Measurements from ENCODE around the gene RANBP3.
"Not testable (repeated sequence)": the region's sequence is repeated elsewhere in the genome, so short reads cannot be mapped to it uniquely, and the experiment has no call there.

Gene RANBP3

GRCh38 chr19:5977785-5978605, at the start of gene RANBP3:
Gene RANBP3, minus strand, starts transcription at chr19:5978140. Its CDS starts 58 bp downstream, at chr19:5978082.
- peak; percentile 99 for DNase-seq (ENCODE audit: low spot score)

GRCh38 chr19:6026390-6027227, 48.7 kb upstream of the RANBP3 start:
- DNase-seq (ENCODE audit: low spot score) = no peak

- DNase-seq (ENCODE audit: low spot score) = not testable (repeated sequence)
Observed at GRCh38 chr19:6024756-6025155, 46.8 kb upstream of the RANBP3 start.

DNA sequence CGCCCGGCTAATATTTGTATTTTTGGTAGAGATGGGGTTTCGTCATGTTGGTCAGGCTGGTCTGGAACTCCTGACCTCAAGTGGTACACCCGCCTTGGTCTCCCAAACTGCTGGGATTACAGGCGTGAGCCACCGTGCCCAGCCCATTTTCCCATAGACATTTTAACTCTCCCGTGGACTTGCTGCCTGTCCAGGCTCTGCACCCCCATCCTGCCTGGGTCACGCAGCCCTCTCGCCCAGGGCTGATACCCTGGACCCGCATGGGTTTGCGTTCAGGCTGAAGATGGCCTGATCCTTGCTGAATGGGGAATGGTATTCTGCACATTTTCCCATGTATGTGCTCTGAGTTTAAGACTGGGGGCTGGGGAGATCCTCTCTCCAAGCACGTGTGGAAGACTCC, 46.0 kb upstream of the RANBP3 start:
- DNase-seq (ENCODE audit: low spot score) = no peak

DNA sequence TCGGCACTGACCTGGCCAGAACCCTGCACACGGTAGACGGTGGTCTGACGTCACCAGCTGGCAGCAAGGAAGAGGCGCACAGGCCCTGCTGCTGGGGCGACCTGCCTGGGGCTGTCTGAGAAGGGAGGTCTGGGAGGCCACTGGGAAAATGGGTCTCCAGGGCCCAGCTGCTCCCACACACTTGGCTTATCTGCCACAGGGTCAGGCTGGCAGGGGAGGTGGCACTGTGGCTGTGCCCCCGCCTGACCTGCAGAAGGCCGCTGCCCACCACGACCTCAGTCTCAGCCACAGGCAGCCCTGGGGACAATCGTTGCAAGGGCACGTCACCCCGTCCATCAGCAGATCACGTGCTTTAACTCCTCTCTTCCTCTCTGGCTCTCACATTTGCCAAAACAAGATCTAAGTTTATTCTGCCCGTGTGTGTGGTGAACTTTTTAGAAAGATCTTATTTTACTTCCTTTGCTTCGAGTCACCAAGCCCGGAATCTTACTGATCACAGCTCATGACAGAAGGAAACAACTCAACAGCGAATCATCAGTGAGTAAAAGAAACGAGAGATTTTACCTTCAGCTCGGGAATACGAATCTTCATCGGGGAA, 45.2 kb upstream of the RANBP3 start:
- DNase-seq (ENCODE audit: low spot score) = no peak

DNA sequence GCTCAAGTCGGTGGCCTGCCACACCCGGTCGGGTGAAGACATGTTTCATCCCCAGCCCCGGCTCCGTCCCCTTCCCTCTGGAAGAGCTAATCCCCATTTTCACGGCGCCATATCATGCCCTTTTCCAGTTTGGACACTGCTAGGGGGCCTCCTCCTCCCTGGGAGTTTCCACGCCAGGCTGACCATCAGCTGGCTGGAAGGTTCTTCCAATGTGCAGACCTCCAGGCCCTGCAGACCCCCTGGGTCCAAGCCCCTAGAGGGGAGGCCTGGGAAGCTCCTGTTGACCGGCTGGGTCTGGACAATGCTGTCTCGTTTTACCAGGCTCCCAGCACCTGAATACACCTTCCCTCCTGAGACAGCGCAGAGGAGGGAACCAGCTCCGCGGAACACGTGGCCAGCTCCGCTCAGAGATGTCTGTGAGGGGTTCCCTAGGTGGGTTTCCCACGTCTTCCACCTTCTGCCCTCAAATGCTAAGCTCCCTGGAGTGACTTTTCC, 44.7 kb upstream of the RANBP3 start:
- DNase-seq (ENCODE audit: low spot score) = no peak

GRCh38 chr19:6021878-6022569, 44.1 kb upstream of the RANBP3 start:
- peak; percentile 87 for DNase-seq (ENCODE audit: low spot score)

GRCh38 chr19:6020972-6021805, 43.2 kb upstream of the RANBP3 start:
- no peak for DNase-seq (ENCODE audit: low spot score)

DNA sequence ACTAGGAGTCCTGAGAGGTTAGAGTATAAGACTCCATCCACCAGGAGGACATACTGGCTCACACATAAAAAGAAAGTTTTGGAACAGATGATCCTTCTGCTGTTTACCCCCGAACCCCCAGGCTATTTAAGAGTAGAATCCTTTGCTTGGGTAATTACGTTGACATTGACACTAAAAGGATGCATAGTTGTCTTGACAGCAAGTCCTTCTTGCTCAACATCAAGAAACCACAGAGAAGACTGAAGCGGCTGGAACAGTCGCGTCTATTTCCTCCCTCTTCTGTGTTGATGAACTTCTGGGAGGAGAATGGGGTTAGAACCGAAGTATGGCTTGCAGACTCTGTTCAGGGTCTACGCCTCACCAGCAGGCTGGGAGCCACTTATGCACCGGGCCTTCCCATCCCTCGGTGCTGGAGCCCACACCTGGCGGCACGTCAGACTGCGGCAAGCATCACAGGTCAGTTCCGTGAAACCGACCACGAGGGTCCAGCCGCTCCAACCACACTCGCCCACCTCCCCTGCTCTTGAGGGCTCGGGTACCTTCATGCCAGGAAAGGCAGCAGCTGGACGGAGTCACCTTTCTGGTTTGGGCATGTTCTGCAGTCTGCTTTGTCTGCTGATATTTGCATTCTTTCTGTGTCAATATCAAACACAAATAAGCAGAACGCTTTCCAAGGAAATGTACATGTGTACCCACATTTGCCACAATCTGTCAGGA, 42.4 kb upstream of the RANBP3 start:
- DNase-seq (ENCODE audit: low spot score) = no peak

DNA sequence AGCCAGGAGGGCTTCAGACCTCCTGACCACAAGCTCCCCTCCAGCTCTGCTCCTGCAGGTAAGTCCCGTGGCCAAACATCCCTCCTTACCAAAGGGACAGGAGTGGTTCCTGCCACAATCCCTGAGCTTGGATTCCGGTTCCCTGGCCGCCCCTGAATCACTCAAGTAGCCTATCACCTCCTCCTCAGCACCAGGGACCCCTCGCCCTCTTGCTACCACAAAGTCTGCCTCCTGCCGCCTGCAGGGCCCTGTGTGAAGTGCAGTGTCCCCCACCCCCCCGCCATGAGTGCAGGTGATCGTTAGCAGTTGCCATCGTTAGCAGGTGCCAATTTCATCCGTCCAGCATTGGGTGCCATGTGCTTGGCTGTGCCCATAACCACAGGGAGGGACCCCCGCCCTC, 40.8 kb upstream of the RANBP3 start:
- no peak for DNase-seq (ENCODE audit: low spot score)

DNA sequence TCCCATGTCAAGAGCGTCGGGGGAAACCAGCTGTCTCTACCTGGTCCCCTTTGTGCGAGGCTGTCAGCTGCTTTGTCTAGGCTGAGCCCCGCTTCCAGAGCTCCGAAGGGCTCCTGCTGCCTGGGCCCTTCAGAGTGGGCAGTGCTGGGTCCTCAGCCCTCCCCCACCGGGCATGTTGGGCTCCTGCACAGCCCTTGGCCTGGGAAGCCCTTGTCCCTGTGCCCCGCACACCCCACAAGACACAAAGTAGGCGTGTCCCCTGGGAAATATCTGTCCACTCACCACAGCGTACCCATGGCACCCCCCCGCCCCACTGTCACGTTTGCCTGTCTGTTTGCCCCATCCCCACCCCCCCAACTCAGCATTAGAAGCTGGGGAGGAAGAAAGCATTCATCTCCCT, 39.6 kb upstream of the RANBP3 start:
- no peak for DNase-seq (ENCODE audit: low spot score)

DNA sequence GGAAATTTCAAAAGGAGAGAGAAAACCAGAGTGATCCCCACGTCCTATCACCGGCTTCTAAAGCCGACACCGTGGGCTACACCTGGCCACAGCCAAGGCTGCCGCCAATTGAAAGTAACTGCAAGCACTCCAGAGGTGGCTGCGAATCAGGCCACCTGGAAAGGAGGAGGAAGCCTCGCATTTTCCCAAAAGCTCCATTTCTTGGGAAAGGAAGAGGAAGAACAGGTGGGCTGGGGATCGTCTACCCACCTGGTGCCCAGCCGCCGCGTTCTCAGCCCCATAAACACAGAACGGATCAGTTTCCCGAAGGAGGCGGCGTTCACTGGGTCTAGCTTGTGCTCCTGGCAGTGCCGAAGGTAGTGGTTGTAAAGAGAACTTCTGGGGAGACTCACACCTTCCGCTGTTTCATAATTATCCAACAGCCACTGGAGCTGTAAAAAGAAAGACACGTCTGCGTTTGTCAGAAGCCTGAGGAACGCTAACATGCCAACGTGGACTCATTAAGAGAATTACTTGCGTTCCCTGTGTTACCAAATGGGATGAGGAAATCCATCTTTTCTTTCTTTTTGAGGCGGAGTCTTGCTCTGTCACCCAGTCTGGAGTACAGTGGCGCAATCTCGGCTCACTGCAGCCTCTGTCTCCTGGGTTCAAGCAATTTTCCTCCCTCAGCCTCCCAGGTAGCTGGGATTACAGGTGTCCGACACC, 38.1 kb upstream of the RANBP3 start:
- DNase-seq (ENCODE audit: low spot score) = no peak

DNA sequence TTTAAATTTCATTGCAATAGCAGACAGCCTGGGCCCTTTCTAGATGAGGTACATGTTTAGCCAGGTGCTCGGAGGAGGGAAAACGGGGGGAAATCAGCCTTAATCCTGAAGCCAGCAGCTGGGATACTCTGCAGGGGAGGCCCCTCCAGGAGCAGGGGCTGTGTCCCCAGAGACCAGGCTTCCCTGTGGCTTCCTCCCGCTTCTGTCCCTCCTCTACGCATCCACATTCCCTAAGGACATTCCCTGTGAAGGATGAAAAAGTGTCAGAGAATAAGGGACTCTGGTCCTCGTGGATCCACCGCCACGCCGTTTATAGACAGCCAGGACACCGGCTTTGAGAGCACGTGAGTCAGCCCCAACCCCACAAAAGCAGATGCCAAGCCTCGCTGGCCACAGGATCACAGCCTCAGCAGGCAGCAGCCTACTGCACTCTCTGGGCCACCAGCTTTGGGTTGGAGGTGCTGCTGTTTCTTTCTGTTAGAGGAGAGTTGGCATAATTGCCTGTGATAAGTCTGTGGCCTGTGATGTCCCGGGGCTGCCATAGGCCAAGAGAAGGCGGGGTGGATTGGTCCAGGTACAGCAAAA, 36.7 kb upstream of the RANBP3 start:
- DNase-seq (ENCODE audit: low spot score) = no peak

DNA sequence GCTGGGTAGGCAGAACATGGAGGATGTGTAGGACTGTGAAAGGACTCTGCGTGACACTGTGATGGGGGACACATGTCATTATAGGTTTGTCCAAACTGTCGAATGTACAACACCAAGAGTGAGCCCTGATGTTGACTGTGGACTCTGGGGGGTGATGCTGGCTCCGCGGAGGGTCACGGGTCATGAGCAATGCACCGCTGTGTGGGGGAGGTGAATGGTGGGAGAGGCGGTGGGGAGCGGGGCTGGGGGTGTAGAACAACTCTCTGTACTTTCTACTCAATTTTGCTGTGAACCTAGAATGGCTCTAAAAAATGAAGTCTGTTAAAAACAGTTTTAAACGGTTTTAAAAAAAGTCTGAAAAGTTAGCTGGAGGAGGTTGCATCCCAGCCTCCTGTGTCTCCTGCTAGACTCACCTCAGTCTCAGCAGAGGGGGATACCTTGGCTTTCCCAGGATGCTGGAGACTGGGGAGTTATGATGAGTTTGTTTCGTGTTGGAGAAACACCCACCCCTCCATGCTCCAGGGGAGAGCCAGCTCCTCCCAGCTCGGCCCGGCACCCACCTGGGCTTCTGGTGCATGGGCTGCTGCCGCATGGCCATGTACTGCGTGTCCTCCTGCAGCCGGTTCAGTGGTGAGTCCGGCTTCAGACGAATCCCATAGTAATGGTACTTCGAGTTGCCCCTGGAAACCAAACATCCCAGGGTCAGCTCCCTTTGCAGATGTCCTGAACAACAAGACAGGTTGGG, 34.7 kb upstream of the RANBP3 start:
- no peak for DNase-seq (ENCODE audit: low spot score)

GRCh38 chr19:6011794-6012193, 33.9 kb upstream of the RANBP3 start:
- DNase-seq (ENCODE audit: low spot score) = no peak

- no peak for DNase-seq (ENCODE audit: low spot score)
Observed at GRCh38 chr19:6011206-6011605, 33.3 kb upstream of the RANBP3 start.

DNA sequence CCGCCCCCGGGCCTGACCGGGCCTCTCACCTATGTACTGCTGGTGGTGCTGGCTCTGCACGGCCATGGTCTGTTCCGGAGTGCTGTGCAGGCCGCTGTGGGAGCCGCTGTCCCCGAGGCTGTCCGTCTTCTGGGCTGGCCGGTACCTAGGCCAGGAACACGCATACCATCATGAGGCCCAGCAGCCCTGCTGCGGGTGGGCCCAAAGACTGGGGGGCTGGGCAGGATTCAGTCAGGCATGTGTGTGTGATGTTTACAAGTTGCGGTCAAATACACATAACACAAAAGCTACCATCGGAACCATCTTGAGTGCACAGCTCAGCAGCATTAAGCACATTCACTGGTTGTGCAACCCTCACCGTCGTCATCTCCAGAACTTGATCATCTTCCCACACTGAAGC, 32.2 kb upstream of the RANBP3 start:
- no peak for DNase-seq (ENCODE audit: low spot score)

DNA sequence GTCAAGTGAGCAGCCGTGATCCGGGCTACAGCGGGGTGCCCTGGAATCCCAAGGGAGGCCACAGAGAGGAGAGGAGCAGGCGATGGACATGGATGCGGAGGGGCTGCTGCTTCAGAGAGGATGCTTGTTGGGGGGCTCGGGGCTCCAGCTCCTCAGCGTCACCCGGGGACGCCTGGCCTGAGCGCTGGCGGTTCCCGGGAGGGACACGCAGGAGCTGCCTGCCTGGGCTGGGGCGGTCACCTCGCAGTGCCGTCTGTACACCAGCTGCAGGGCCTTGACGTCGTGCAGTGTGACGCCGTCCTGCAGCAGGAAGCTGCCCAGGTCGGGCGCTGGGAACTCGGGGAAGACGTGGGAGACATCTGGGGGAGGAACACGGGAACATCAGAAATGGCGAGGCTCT, 29.9 kb upstream of the RANBP3 start:
- no peak for DNase-seq (ENCODE audit: low spot score)

GRCh38 chr19:6006896-6007295, 29.0 kb upstream of the RANBP3 start:
- no peak for DNase-seq (ENCODE audit: low spot score)

All from Ammon's horn (tissue), 1 donor.